ENCODE results near the gene TTC39A.
"Not testable (repeated sequence)": the region's sequence is repeated elsewhere in the genome, so short reads cannot be mapped to it uniquely, and the experiment has no call there.

Gene TTC39A

DNA sequence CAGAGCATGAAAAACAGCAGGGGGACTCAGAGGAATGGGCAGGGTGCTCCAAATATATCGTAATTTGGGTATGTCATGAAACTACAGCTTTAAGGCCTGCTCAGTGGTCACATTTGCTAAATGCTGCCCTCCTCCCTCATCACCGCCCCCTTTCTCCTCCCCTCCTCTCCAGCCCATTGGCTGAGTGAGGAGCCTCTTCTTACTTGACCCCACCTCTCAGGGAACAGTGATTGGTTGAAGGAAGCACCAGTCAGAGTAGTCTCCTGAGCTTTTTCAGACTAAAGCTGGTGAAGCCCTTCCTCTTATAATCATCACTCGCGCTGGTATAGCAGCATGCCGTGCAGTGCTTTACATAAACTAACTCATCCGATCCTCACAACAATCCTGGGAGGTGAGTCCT is 10.0 kb upstream of the TTC39A start:
- no peak for DNase-seq (ENCODE audit: low read depth in 2 of 3, low spot score in 2 of 3)

DNA sequence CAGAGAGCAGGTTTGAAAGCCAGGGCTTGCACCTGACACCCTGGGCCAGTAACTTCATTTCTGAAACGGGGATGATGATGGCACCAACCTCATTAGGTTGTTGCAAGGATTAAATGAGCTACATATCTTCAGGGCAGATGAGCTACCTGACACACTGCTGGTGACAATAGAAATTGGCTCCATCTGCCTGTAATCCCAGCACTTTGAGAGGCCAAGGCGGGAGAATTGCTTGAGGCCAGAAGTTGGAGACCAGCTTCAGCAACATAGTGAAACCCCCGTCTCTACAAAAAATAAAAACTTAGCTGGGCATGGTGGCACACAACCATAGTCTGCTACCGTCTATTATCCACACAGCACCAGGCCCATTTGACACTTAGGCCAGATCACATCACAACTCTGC is 6.3 kb upstream of the TTC39A start:
- no peak for DNase-seq (ENCODE audit: low read depth in 2 of 3, low spot score in 2 of 3)

DNA sequence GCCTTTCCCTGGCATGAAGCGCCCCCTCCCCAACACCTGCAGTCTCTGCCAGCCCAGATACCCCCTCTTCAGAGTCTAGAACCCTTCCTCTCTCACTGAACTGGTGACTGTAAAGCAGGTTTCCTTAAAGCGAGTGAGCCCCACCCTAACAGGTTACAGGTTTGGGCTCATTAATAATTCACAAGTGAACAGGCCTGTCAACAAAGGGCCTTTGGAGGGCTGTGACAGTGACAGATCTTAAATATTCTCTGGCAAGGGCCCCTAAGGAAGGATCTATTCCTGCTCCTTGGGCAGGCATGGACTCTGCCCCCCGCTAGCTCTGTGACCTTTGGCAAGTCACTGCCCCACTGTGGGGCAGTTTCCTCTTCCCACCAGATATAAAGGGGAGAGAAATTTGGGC is 5.6 kb upstream of the TTC39A start:
- DNase-seq (ENCODE audit: low read depth in 2 of 3, low spot score in 2 of 3): no peak

DNA sequence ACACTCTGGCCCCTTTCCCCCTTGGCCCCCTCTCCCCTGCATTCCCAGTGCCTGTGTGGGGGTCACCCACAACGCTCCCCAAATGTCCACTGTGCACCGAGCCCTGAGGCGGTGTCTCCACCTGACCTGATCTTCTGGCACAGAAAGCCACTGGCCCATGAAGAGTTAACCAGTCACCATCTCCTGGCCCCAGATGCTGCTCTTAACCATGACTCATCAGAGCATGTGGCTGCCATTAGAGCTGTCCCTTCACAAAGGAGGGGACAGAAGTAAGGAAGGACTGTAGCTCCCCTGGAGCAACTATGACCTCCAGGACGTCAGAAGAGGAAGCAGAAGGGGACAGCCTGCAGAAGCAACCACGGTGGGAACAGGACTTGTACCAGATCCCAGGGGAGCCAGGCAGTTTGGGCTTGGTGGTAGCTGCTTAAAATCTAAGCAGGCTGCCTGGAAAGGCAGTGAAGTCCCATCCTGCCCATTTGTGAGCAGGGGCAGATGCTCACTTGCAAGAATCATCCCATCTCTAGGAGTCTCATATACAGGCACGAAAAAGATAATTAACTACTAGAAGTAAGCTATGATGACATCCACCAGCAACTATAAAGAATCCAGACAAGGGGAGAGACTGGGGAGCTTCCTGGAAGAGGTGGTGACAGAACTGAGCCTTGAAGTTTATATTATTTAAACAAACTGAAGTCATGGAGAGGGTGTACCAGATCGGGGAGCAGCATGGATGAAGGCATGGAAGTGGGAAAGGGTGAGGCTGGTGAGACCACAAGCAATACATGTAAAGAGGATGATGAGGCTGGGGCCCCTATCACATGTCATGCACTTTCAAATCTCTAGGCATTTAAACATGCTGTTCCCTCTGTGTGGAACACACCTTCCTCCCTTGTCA is 1.1 kb upstream of the TTC39A start:
- DNase-seq (ENCODE audit: low read depth in 2 of 3, low spot score in 2 of 3): no peak

DNA sequence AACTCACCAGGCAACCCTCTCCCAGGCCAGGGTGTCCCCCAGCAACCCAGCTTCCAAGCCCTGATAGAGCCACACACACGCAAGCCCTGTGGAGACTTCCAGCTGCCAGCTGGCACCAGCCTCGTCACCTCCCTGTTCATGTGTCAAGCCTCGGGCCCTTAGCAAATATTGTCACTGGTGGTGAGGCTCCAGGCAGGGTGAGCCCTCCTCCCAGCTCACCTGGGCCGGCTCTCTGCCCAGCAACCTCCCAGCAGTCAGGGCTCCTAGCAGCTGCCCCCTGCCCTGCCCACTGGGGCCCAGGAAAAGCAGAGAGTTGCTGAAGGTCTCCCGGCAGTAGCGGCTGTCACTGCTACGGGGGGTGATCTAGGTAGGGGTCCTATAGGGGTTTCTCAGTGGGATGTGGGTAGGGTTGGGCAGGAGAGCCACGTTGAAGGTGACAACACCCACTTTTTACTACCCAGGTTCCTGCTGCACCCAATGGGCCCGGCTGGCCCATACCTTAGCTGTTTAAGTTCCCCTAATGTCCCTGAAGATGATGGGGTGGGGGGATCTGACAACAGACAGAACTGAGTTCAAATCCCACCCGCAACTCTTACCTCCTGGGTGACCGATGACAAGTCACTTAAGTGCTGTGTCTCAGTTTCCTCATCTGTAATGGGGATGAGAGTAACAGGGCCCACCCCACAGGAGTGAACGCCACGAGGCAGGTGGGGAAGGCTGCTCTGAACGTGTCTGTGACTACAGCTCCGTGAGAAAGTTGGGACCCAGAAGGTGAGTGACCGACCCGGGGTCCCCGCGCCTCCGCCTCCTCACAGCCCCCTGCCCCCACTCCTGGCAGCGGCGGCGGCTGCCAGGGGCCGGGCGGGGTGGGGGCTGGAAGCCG is 678 bp downstream of the TTC39A start:
- DNase-seq (ENCODE audit: low read depth in 2 of 3, low spot score in 2 of 3): no peak

DNA sequence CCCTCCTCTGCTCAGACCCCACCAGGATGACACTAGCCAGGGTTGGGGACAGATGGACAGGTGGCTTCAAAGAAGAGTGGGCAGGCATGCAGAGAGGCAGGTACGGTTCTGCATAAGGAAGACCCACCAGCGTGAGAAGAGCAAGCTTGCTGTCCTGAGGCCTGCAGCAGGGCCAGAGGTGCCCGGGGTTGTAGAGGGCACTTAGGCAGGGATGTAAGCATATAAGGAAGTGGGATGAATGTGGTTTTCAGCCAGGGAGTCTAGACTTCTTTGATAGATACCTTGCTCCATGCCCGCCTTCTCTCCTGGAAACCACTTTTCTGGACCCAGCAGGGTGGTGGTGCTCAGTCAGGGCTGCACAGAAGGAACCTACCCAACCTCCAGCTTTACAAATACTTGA is 1.4 kb downstream of the TTC39A start:
- no peak for DNase-seq (ENCODE audit: low read depth in 2 of 3, low spot score in 2 of 3)

DNA sequence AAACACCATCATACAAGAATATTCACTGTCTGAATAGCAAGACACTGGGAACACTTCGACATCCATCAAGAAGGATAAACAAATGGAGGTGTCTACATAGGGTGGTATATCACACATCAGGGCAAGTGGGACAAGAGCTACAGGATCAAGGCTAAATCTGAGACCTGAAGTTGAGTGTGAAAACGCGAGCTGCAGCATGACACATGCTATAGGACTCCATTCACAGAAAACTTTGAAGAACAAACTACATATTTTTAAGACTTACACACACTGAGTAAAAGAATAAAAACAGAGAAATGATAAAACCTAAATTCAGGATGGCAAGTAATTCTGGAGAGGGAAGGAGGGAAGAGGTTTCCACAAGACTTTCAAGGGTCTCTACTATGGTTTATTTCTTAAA is 2.1 kb downstream of the TTC39A start:
- DNase-seq (ENCODE audit: low read depth in 2 of 3, low spot score in 2 of 3): no peak

DNA sequence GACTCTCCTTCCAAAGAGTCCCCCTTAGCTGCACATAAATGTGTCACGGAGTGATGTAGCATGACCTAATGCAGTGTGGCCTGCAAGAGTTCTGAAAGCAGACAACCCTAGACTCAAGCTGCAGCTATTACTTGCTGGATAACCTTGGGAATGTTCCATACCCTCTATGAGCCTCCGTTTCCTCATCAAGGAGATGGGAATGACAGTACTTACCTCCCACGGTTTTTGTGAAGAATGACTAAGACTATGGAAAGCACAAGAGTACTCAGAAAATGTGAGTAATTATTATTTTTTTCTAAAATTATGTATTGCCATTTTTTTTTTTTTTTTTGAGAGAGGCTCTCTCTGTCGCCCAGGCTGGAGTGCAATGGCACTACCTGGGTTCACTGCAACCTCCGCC is 3.0 kb downstream of the TTC39A start:
- DNase-seq (ENCODE audit: low read depth in 2 of 3, low spot score in 2 of 3): no peak

DNA sequence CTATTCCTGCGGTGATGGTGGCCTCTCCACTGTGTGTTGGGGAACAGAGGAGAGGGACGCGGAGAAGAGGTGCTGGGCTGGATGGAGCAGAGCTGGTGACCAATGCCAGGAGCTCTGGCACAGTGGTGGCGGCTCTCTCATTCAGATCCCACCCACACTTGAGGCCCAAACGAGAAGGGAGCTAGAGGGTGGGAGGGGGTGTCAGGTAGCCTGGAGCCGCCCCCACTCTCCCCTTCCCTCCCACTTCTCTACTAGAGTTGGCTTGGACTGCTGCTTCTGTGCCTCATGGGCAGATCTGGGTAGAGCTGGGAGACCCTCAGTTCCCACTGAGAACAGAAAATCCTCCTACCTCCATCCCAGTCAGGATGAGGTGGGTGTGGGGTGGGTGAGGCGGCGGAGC is 3.5 kb downstream of the TTC39A start:
- no peak for DNase-seq (ENCODE audit: low read depth in 2 of 3, low spot score in 2 of 3)

DNA sequence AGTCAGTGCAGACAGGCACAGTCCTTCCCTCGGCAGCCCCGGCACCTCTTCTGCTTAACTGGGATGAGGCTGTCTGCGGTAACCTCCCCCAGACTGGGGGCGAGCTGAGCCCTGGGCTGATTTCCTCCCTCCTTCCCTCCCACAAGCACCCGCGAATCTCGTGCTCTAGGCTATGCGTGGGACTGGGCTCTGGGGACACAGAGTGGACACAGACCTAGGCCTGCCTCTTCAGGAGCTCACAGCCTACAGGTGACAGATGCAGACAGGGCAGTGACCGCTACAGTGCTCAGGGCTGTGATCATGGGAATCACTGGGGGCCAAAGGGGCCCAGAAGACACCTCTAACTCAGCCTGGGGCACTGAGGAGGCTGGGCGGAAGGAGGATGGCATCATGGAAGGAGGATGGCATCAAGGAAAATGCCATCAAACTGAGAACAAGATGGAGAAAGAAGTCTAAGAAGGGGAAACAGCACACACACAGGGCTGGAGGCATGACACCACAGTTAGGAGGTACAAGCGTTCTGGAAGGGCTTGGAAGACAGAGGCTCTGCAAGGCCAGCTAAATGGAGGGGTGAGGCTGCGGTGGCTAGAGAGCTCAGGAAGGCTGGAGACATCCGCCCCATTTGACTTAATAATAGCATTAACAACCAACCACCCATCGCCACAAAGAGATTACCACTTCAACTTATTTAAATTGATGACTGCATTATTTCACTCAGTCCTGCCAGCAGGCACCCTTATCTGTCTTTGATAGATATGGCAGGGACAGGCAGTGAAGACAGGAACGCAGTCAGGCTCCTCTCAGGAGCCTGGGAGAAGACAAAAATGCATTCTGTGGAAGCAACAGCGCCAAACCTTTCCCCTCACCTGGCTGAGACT is 4.2 kb downstream of the TTC39A start:
- DNase-seq (ENCODE audit: low read depth in 2 of 3, low spot score in 2 of 3): no peak

DNA sequence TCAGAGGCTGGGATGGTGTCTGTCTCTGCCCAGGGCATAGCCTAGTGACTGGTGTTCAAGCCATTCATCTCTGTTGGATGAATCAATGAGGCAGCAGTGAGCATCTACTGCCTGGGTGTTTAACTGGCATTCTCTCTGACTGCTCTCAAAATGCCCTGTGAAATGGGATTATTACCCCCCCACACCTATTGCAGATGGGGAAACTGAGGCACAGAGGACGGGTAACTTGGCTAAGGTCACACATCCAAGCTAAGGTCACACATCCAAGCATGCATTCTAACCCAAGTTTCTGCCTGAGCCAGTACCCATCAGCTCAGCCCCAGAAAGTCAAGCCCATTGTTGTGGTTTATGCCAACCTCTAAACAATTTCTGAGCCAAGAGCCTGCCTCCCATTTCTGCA is 5.0 kb downstream of the TTC39A start:
- DNase-seq (ENCODE audit: low read depth in 2 of 3, low spot score in 2 of 3): no peak

DNA sequence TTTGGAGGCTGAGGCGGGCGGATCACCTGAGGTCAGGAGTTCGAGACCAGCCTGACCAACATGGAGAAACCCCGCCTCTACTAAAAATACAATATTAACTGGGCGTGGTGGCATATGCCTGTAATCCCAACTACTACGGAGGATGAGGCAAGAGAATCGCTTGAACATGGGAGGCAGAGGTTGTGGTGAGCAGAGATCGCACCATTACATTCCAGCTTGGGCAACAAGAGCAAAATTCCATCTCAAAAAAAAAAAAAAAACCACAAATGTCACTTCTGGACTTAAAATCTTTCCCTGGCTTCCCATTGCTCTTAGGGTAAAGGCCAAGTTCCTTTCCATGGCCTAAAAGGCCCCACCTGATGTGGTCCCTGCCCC is 5.4 kb downstream of the TTC39A start:
- DNase-seq (ENCODE audit: low read depth in 2 of 3, low spot score in 2 of 3): not testable (repeated sequence)

DNA sequence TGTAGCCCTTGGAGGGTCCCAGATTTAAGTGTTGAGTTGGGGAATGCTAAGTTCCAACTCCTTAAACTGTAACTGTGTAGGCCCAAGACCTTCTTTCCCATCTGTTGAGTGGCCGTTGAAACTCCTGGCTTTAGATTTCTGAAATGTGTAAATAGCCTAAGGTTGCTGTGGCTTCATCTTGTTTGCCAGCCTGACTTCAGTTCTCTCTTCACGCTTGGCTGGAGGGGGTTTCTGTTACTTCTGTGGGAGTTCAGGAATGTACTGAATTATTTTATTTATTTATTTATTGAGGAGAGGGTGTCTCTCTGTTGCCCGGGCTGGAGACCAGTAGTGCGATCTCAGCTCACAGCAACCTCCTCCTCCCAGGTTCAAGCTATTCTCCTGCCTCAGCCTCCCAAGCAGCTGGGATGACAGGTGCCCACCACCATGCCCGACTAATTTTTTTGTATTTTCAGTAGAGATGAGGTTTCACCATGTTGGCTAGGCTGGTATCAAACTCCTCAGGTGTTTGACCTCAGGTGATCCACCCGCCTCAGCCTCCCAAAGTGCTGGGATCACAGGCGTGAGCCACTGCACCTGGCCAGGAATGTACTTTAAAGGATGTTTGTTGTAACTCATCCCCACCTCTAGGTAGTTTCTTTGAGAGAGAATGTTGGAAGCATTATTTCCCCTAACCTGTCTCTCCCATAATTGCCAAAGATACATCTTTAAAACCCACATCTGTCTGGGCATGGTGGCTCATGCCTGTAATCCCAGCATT is 5.9 kb downstream of the TTC39A start:
- DNase-seq (ENCODE audit: low read depth in 2 of 3, low spot score in 2 of 3): no peak

DNA sequence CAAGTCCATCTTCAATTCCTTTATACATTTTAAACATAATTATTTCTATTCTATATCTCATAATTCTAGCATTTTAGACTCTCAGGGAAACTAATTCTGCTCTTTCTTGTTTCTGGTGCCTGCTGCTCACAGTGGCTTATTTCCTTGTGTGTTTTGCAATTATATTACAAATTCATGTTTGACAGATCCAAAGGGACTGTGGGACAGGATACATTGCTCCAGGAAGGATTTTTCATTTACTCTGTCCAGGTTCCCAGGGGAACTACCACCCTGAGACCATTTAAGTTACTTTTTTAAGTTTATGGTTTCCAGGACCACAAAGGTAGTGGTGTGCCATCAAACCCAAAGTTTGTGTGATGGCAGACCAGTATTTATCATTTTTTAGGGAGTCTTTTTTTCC is 6.6 kb downstream of the TTC39A start:
- no peak for DNase-seq (ENCODE audit: low read depth in 2 of 3, low spot score in 2 of 3)

DNA sequence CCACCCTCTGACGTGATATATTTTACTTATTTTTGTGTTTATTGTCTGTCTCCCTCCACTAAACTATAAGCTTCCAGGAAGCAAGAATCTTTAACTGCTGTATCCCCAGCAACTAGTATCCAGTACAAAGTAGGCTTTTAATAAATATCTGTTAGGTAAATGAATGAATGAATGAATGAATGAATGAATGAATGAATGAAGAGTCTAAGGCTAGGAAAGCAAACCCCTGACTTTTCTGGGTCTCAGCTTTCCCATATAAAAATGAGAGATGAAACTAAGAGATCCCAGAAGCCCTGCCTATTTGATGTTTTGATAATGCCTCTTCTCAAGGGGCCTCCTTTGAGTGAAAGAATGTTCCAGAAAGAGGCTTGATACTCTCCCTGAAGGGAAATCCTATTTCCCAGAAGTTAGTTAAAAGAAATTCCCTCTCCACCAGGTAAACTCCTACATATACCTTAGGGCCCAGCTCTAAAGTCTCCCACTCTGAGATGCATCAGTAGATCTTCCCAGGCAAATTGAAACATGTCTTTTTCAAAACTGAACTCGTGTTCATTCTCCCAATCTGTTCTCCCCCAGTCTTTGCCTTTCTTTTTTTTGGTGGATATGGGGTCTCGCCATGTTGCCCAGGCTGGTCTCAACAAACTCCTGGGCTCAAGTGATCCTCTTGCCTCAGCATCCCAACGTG is 7.8 kb downstream of the TTC39A start:
- no peak for DNase-seq (ENCODE audit: low read depth in 2 of 3, low spot score in 2 of 3)

DNA sequence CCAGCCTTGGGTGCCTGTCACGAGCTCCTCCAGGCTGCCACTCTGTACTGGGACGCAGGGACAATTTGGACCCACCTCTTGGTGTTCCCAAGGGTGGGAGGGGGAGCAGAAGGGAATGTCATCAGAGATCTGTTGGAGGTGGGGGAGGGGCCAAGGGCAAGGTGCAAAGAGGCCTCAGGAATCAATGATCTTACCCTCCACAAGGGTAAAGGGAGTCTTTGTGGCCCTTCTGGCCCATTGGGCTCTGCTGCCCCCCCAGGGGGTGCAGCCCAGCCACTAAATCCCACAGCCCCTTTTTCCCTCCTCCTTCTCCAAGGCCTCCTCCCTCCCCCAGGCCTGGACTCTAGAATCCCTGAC is 8.5 kb downstream of the TTC39A start:
- no peak for DNase-seq (ENCODE audit: low read depth in 2 of 3, low spot score in 2 of 3)

DNA sequence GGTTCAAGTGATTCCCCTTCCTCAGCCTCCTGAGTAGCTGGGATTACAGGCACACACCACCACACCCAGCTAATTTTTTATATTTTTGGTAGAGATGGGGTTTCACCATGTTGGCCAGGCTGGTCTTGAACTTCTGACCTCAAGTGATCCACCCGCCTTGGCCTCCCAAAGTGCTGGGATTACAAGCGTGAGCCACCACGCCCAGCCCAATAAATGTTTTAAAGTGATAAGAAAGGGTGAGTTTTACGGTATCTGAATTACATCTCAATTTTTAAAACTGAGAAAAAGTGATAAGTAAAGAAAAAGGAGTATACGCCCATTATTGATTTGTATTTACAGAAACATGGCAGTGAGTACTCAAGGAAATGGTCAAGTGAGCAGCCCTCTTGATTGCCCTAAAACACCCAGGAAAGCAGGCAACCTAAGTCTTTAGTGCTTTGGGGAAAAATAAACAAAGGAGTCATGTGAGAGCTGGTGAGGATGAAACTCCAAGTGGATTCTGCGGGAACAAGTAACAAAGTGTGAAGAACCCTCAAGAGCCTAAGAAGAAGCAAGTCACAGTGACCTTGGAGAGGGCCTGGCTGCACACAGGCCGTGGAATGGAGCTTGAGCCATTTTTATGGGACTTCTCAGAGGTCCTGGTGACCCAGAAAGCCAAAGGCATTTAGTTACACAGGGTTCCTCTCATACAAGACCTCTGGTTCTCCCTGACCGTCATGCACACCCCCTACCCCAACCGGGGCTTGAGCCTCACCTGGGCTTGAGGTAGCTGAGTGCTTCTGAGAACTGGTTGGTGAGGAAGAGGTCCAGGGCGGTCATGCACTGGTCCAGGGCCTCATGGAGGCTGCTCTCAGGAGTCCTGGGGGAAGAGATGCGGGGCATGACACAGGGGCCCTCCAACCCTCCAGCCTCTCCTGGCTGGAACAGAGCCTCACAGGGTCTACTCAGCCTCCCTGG is 9.1 kb downstream of the TTC39A start:
- no peak for DNase-seq (ENCODE audit: low read depth in 2 of 3, low spot score in 2 of 3)

DNA sequence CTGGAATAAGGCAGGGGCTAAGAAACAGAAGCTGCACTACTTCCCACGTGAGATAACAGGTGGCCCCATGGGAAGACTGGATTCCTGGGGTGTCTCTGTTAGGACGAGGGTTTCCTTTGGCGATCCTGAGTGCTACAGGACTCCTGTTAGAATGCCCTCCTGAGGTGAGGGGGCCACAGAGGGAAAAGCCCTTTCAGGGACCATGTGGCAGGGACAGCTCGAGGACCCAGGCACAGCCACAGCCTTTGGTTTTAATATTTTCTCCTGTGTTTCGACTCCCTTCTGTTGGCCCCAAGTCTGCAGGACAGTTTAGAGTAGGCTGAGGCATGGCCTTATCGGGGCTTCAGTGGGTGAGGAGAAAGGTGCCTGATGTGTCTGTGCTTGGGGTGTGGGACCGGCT is 12.6 kb downstream of the TTC39A start:
- DNase-seq (ENCODE audit: low read depth in 2 of 3, low spot score in 2 of 3): no peak

DNA sequence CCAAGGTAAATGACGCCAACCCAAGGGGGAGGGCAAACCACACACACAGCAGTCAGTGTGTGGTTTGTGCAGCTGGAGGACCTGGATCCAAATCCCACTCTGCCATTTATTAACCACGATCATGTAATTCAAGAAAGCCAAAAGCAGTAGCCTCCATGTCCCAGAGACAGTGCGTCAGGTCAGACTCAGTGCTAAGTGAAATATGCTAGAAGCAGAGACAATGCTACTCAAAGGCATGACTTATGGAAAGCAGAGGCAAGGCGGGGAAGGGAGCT is 13.6 kb downstream of the TTC39A start:
- DNase-seq (ENCODE audit: low read depth in 2 of 3, low spot score in 2 of 3): no peak
